Neural cell (in vitro differentiated cells): ENCODE results near the gene MPV17L. TPM values are rescaled to one million over a fixed set of nuclear protein-coding genes. Genes with fewer than 3 reads are reported as not detected.

Source experiments
- H2AFZ ChIP-seq: fragments of 200-600, 300-800 bp; sonication (generic), shearing (Covaris generic); 2 replicates; pipeline ENCODE4 v1.6.0; 2014; ENCODE audit warnings: low read depth, mild to moderate bottlenecking, antibody characterized with exemption, low read length, moderate library complexity
- H3F3A ChIP-seq: fragments of 200-600 bp; shearing (Covaris generic); 2 replicates; pipeline ENCODE4 v1.6.1; 2016; ENCODE audit warnings: mild to moderate bottlenecking, moderate library complexity, mixed read lengths, antibody characterized with exemption, low read length; ENCODE audit not compliant: insufficient read depth, poor library complexity, severe bottlenecking
- H3K27ac ChIP-seq: fragments of 200-600, 300-800 bp; sonication (generic), shearing (Covaris generic); 2 replicates; pipeline ENCODE4 v1.5.1; 2014; ENCODE audit warnings: mild to moderate bottlenecking, low read length, moderate library complexity
- H3K27me3 ChIP-seq: fragments of 300-800, 200-600 bp; sonication (generic), shearing (Covaris generic); 2 replicates; pipeline ENCODE4 v1.6.0; 2014; ENCODE audit warnings: mild to moderate bottlenecking, low read depth, low read length, moderate library complexity; ENCODE audit not compliant: insufficient read depth
- H3K36me3 ChIP-seq: fragments of 300-800, 200-600 bp; sonication (generic), shearing (Covaris generic); 2 replicates; pipeline ENCODE4 v1.5.1; 2014; ENCODE audit warnings: mild to moderate bottlenecking, antibody characterized with exemption, low read length, moderate library complexity; ENCODE audit not compliant: insufficient read depth
- H3K4me2 ChIP-seq: fragments of 300-800, 200-600 bp; sonication (generic), shearing (Covaris generic); 2 replicates; pipeline ENCODE4 v1.6.0; 2014; ENCODE audit warnings: mild to moderate bottlenecking, low read length
- H3K4me3 ChIP-seq: fragments of 300-800, 200-600 bp; sonication (generic), shearing (Covaris generic); 2 replicates; pipeline ENCODE4 v1.5.1; 2014; ENCODE audit warnings: mild to moderate bottlenecking, low read length, moderate library complexity
- H3K79me2 ChIP-seq: fragments of 200-600 bp; shearing (Covaris generic); replicated peaks from 2 replicates; pipeline ENCODE4 v1.6.0; 2014; ENCODE audit warnings: mild to moderate bottlenecking, low read length, moderate library complexity; ENCODE audit not compliant: insufficient read depth
- H3K9ac ChIP-seq: fragments of 300-800, 200-600 bp; sonication (generic), shearing (Covaris generic); 2 replicates; pipeline ENCODE4 v1.6.1; 2016; ENCODE audit warnings: mild to moderate bottlenecking, low read length, mixed read lengths
- H3K9me2 ChIP-seq: fragments of 200-600 bp; shearing (Covaris generic); 2 replicates; pipeline ENCODE4 v1.6.1; 2016; ENCODE audit warnings: mild to moderate bottlenecking, low read length, mixed read lengths; ENCODE audit not compliant: insufficient read depth
- H3K9me3 ChIP-seq: fragments of 200-600, 300-800 bp; sonication (generic), shearing (Covaris generic); 2 replicates; pipeline ENCODE4 v1.6.1; 2016; ENCODE audit warnings: mild to moderate bottlenecking, mixed run types, low read length, moderate library complexity, mixed read lengths
- H4K20me1 ChIP-seq: fragments of 200-600 bp; shearing (Covaris generic); 2 replicates; pipeline ENCODE4 v1.6.1; 2016; ENCODE audit warnings: mild to moderate bottlenecking, mixed run types; ENCODE audit not compliant: insufficient read depth
- CTCF ChIP-seq: fragments of 450-650 bp; IDR thresholded peaks from 2 replicates; pipeline ENCODE4 v1.5.1; 2014; ENCODE audit warnings: antibody characterized with exemption, mild to moderate bottlenecking, moderate library complexity; ENCODE audit not compliant: poor library complexity, severe bottlenecking
- EP300 ChIP-seq: fragments of 450-650 bp; conservative IDR thresholded peaks from 2 replicates; pipeline ENCODE4 v1.6.1; 2014; ENCODE audit warnings: antibody characterized with exemption, mild to moderate bottlenecking, moderate library complexity; ENCODE audit not compliant: poor library complexity, severe bottlenecking
- EZH2 ChIP-seq: fragments of 200-600, 300-800 bp; shearing (Covaris generic), sonication (generic); IDR thresholded peaks from 2 replicates; pipeline ENCODE4 v1.6.1; 2014; ENCODE audit warnings: antibody characterized with exemption, low read length, borderline replicate concordance, mild to moderate bottlenecking; ENCODE audit not compliant: insufficient read depth, poor library complexity, severe bottlenecking
- MXI1 ChIP-seq: fragments of 450-650 bp; conservative IDR thresholded peaks from 2 replicates; pipeline ENCODE4 v1.6.1; 2014; ENCODE audit warnings: antibody characterized with exemption, mild to moderate bottlenecking; ENCODE audit not compliant: poor library complexity, severe bottlenecking
- POLR2AphosphoS5 ChIP-seq: IDR thresholded peaks from 2 replicates; pipeline ENCODE4 v1.6.1; 2012
- RAD21 ChIP-seq: fragments of 450-650 bp; conservative IDR thresholded peaks from 2 replicates; pipeline ENCODE4 v1.6.1; 2014; ENCODE audit warnings: antibody characterized with exemption, mild to moderate bottlenecking, moderate library complexity
- REST ChIP-seq: IDR thresholded peaks from 2 replicates; pipeline ENCODE4 v1.6.1; 2012; ENCODE audit warnings: borderline replicate concordance
- SMC3 ChIP-seq: fragments of 450-650 bp; conservative IDR thresholded peaks from 2 replicates; pipeline ENCODE4 v1.6.1; 2014; ENCODE audit warnings: antibody characterized with exemption, mild to moderate bottlenecking, moderate library complexity; ENCODE audit not compliant: poor library complexity
- TAF1 ChIP-seq: IDR thresholded peaks from 2 replicates; pipeline ENCODE4 v1.6.1; 2012; ENCODE audit warnings: low read depth
- polyA plus RNA-seq: library from polyadenylated mRNA; depleted of rRNA; stranded (reverse); fragments of >200 nt; gene quantifications from 2 replicates; pipeline ENCODE4 v1.2.3, GENCODE V29; 2014

Gene MPV17L
- polyA plus RNA-seq, 1 donor from 2014 or later, result 0.10 TPM

GRCh38 chr16:15457958-15458357 is 62.4 kb downstream of the MPV17L start:
- no peaks in the 10 kb centered on the region for H3K9me2 ChIP-seq
- no peaks in the 10 kb centered on the region for H3K36me3 ChIP-seq
- no peak overlapping the region for H3K9ac ChIP-seq
- peaks cover 4% of the 10 kb centered on the region for H3K79me2 ChIP-seq
- H3K27ac ChIP-seq, result no peak overlapping the region
- no peaks in the 10 kb centered on the region for H3K9me3 ChIP-seq
- TF ChIP-seq EZH2 (no peak), REST (no peak), CTCF (no peak), POLR2AphosphoS5 (no peak), EP300 (no peak), TAF1 (no peak), RAD21 (no peak), MXI1 (no peak), SMC3 (no peak)
- H4K20me1 ChIP-seq, result no peaks in the 10 kb centered on the region
- no peaks in the 10 kb centered on the region for H3K27me3 ChIP-seq
- no peak overlapping the region for H3K4me3 ChIP-seq
- H3F3A ChIP-seq, result no peaks in the 10 kb centered on the region
- no peak overlapping the region for H3K4me2 ChIP-seq
- no peak overlapping the region for H2AFZ ChIP-seq

DNA sequence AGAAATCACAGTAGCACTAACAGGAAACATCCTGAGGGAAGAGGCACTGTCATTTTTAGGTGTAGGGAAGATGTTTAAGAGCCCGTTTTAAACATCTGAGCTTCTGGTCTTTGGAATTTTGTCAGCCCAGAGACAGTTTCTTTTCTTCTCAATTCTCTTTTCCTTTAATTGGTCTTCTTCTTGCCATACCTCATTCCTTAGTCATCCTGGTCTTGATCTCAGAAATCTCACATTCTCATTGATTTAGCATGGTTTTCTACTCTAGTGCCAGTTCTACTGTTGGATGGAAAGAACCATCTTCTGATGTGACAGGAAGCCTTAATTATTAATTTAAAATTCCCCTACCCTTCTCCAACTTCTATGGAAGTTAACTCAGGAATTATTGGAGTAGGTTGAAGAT is 64.2 kb downstream of the MPV17L start:
- Histone ChIP-seq H3K9me2 (no peaks in the 10 kb centered on the region), H2AFZ (no peak overlapping the region), H3K4me3 (no peak overlapping the region), H3K27me3 (no peaks in the 10 kb centered on the region), H3K79me2 (peaks cover 4% of the 10 kb centered on the region), H3K9ac (no peak overlapping the region), H3K4me2 (no peak overlapping the region), H4K20me1 (no peaks in the 10 kb centered on the region), H3K9me3 (no peaks in the 10 kb centered on the region), H3F3A (no peaks in the 10 kb centered on the region), H3K36me3 (no peaks in the 10 kb centered on the region), H3K27ac (no peak overlapping the region)
- TF ChIP-seq TAF1, result no peak
- no peak for TF ChIP-seq SMC3
- TF ChIP-seq MXI1, result no peak
- TF ChIP-seq RAD21, result no peak
- no peak for TF ChIP-seq CTCF
- TF ChIP-seq REST, result no peak
- TF ChIP-seq EP300, result no peak
